ENCODE data around the gene DECR2.

DNA sequence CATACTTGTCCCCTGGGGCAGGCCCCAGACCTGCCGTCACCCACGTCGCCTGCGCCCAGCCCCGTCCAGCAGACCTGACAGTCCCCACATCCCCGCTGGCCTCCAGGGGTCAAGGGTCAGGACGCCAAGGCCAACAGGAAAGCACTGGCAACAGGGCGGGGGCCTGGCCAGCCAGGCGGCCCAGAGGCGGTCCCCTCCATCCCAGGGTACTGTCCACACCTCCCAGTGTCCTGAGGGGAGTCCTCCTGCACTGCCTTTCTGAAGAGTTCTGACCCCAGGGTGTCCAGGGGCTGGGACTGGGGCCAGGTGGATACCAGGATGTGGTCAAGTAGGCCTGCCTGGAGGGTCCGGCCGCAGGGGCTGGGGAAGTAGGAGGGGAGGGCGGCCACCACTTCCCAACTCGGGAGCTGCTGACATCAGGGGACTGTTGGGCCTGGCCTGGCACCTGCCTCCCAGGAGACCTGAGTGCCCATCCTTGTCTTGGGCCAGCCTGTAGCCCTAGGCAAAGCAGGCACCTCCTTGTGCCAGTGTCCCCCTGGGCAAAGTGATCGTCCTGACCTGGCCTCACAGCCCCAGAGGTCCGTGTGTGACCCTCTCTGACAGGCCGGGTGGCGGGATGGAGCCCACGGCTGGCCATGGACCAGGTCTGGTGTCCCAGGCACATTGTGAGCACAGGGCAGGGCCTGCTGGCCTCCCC lies 42.5 kb upstream of the DECR2 start:
- no peak for TF ChIP-seq POLR2A (IDR thresholded peaks at IDR 0.05; ENCODE audit: low read length)
- no peak for TF ChIP-seq GATA1 (IDR thresholded peaks at IDR 0.05; ENCODE audit: low read depth, low read length)
